RPMI7951 (cell line): ENCODE measurements around the gene LRRC32. TPM values are rescaled to one million over a fixed set of nuclear protein-coding genes. Genes with fewer than 3 reads are reported as not detected.
"Not testable (repeated sequence)": the region's sequence is repeated elsewhere in the genome, so short reads cannot be mapped to it uniquely, and the experiment has no call there.

Source experiments
- DNase-seq: peaks from one replicate; pipeline ENCODE4 v3.0.0-alpha.2; 2012; ENCODE audit warnings: low read depth
- total RNA-seq: library from RNA; depleted of rRNA; stranded (reverse); fragments of >200 nt; shearing (Covaris generic); gene quantifications from 2 replicates; pipeline ENCODE4 v1.2.3, GENCODE V29; 2014

The LRRC32 gene
- total RNA-seq, 1 experiment from 2014 or later, result 13.6 TPM

DNA sequence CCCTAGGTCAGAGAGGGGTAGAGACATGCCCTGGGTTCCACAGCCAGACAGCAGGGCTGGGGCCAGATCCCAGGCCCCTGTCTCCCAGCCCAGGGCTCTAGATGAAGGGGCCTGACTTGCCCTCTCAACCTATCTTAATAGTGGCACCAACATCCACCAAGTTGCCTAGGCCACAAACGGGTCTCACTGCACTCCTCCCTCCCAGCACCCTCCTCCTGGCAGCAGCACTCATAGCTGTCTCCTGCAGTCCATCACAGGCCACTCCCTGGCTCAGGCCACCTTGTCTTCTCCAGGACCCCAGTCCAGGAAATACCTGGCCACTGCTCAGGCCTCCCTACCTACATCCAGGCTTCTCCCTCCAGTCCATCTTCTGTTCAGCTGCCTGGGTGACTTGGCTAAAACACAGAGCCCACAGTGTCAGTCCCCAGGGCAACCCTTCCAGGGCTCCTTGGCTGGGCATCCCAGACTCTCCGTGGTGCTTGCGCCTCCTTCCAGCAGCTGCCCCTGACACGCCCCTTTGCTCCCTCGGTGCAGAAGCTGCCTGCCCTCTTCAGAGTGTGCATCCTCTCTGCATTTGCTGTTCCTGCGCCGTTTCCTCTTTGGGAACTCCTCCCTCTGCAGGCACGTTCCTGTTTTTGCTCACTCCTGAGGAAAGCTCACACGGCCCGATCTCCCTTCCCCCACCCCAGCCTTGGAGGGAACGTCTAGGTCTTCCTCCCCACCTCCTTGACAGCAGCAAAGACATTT is 40.5 kb downstream of the LRRC32 start:
- DNase-seq, result peak; percentile 46

DNA sequence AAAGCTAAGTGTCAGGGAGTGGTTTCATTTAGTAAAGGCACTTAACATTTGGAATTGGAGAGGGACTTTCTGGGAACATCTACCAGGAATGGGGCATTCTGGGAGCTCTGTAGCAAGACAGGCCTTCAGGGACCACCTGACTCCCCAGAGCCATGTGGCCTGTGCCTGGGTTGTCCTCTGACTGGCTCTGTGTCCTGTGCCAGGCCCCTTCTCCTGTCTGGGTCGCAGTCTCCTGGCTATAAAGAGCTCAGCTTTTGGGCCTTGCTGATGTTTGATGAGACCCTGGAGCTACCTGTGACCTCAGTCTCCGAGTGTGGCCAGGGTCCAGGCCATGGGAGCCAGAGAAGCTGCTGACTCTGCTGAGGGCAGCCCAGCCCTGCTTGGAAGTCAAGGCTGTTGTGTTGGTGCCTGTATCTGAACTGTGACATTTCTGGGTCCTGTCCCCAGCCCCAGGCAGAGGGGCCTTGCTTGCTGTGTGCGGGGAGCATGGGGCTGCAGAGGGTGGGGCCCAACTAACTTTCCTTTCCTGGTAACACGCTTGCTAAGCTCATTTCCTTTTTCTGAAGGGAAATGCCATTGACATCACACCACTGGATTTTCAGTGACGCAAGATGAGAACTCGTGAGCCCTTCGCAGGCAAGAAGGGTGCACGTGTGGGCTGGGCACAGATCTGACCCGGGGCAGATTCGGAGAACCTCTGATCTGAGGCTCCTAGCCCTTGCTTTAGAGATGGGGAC is 41.3 kb downstream of the LRRC32 start:
- no peak for DNase-seq

DNA sequence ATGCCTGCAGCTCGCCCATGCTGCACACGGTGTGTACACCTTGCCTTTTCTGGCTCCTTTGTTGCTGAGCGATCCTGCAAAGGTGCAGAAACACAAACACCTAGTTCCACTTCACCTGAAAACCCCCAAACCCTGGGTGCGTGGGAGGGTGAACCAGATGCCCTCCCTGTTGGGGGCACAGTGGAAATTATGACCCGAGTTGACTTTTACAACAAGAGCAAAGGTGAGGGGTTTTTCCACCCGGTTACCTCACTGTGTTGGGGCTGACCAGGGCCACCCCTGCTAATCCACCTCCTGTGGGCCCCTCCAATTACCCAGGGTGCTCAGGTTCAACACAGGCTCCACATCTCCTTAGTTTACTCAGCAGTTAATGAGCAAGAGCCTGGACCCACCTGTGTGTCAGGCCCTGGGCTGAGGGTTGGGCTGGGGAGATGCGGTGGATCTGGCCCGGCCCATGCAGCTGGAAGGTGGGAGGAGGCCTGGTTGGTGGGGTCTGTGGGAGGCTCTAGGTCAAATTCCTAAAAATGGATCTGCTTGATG is 42.1 kb downstream of the LRRC32 start:
- no peak for DNase-seq

DNA sequence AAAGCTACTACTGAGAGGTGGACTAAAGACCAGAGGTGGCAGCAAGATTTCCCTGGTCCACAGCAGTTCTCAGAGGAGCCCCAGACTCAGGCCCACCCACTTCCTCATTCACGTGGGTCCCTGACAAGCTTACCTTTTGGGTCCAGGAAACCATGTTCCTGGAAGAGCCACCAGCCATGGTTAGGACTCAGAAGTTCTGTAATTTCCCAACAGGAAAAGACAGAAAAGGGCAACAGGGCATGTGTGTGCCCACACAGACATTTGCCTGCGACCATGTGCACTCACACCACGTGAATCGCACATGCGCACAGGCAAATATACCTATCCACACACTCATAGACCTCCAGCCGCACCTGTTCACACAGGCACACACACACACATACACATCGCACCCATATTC is 42.9 kb downstream of the LRRC32 start:
- DNase-seq, result no peak

DNA sequence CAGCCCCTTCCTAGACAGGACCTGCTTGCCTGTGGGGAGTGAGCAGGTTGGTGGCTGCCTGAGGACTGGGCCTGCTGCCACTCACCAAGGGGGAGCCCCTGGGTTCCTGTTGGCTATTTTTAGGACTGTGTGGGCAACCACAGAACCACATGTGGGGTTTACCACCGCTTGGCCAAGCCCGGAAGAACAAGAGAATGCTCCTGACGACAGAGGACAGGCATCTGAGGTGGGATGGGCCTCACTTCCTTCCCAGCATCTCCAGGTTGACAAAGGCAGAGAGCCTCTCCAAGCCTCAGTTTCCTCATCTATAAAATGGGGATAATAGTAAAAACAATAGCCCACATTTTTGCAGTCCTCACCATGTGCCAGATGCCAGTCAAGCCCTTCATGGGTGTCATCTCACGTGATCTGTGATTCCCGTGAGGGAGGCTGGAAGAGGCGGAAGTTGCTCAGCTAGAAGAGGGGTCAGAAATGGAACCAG is 43.6 kb downstream of the LRRC32 start:
- peak; percentile 96 for DNase-seq

DNA sequence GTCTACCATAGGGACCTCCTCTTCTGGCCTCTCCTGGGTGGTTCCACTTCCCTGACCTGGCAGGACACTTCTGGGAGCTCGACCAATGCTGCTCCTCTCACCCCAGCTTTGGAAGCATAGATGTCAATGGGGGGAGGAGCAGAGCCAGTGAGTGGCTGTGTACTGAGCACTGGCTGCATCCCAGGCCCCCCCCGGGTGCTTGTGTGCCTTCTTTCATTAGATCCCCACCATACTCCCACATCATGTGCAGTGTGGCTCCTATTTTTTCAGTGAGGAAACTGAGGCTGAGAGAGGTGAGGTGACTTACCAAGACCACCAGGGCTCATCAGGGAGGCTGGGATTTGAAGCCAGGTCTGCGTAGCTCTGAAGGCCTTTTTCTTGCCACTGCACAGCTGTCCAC is 44.3 kb downstream of the LRRC32 start:
- DNase-seq, result no peak

DNA sequence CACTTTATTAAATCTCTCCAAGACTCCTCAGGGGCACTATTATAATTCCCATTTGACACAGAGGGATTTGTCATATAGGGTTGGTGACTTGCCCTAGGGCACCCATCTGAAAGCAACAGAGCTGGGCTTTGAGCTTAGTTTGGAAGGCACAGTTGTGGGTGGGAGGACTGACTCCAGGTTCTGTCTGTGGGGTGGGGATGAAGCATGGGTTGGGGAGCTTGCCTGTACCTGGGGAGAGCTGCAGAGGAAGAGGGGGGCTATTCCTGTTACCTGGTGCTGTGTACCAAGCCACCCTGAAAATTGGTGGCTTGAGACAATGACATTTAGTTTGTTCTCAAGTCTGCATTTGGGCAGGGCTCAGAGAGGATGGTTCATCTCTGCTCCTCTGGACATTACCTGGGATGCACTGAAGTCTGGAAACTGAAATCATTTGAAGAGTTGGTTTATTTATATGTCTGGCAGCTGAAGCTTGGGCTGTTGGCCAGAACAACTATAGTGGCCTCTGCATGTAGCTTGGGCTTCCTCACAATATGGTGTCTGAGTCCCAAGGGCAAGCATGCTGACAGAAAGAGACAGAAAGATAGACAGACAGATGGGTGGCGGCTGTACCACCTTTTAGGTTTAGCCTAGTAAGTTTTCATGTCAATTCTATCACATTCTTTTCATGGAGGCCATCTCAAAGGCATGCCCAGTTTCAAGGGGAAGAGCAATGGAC is 44.9 kb downstream of the LRRC32 start:
- DNase-seq, result no peak

DNA sequence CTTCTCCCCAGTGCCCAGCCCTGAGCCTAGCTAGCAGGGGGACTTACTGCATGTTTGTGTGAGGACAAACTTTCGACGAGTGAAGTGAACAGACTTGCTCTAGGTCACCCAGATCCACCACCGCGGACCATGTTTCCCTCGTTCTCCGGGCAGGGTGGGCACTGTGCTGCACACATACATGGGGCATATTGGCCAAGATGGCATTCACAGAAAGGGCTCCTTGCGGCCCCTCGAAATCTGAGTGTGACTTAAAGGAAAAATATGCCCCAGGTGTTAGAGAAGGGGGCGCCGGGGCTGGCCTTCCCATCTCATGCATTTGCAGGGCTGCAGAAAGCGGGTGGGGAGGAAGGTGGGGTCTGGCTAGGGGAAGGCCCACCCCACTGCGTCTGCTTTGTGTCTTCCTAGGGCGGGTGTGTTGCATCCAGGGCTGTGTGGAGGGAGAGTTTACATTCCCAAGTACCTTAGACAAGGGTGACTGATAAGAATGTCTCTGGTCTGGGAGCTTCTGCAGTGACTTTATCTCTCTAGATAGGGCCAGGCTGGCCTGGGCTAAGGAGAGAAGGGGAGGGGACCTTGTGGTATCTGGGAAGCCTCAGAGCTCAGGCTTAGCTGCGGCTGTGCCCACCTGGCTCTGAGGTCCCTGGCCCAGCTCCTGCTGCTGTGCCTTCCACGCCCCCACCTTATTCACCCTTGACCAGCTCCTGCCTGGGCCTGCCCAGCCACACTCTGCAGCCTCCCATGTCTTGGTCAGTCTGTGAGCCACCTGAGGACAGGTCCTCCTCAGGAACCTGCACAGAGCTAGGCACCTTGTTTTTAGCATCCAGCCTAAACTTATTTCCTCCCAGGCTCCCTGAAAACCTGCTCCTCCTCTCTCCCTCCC is 45.8 kb downstream of the LRRC32 start:
- no peak for DNase-seq

DNA sequence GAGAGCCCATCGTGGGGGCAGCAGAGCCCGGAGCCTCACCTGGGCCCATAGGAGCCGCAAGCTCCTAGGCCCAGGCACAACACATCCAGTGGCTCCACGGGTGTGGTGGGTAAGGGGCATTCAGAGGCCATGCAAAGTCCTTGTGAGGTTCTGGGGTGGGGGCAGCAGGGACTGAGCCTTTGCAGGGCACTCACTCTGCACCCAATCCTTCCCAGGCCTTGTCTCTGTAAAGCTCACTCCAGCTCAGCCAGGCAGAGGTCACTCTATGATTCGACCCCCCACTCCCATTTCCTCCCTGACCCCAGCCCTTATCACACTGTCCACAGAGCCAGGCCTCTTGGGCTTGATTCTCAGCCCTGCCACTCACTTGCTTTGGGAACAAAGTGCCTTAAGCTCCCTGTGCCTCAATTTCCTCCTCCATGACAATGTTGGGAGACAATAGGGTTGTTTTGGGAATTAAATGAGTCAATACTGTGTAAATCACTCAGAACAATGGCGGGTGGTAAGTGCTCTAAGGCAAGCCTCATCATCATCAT is 46.6 kb downstream of the LRRC32 start:
- no peak for DNase-seq

DNA sequence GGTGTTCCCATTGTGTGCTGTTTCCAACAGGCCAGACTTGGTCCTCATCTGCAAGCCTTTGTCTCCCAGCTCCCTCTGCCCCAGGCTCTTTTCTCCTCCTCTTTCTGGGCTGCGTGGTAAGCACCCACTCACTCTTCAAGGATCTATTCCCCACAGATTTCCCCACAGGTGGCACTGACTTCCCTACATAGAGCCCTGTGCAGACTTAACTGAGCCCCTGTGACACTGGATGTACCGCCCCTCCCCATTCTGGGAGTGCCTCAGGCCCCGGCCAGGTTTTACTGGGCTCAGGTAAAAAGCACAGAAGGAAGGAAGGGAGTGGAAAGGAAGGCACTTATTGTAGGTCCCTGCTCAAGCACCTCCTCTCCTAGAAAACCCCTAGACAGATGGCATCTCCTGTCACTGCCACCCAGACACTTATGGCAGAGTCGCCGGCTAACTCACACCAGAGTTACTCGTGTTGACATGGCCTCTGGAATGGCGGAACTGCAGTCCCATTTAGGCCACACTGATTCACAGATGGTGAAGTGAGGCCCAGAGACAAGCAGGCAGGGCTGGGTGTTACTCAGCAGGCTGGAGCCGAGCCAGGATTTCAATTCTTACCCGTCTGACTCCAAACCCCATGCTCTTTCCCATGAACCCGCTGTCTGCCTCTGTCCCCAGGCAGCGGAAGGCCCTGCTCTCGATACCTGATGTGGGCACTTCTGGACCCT is 47.2 kb downstream of the LRRC32 start:
- peak; percentile 89 for DNase-seq

DNA sequence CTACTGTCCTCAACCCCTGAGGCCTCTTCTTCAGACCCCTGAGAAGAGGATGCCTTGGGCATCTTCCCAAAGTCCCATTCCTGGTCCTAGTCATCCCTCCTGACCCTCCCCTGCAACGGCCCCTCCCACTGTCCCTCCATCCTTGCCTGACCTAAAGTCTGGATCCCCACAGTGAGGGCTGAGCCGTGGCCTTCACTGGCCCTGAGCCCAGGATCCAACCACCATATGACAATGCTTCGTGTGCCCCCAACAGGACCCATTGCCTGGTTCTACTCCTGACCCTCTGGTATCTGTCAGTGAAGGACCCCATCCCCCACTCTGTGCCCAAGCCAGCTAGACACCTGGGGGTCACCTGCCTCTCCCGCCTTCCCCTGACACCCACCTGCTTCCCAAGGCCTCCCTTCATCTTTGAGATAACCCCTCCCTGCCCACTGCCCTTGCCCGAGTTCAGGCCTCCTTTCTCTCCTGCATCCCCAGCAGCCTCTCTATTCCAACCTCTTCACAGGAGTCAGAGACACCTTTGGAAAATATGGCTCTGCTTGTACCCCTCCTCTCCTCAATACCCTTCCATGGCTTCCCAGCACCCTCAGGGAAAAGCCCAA is 48.0 kb downstream of the LRRC32 start:
- DNase-seq, result no peak

DNA sequence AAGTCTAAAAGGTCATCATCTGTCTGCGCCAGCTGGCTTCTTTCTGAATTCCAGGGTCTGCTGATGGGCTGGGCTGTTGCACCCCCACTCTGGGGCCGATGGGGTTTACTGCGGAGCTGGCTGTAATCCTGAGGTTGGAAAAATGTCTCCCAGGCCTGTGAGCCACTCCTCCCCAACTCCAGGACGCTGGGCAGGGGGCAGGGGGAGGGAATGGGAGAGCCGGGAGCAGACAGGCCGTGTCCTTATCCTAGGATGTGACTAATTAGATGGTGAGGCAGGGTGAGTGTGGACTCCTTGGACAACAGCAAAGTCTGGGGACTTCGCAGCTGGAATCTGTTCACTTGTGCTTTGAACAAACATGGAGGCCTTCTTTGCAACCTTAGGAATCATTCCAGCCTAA is 48.7 kb downstream of the LRRC32 start:
- peak; percentile 75 for DNase-seq

DNA sequence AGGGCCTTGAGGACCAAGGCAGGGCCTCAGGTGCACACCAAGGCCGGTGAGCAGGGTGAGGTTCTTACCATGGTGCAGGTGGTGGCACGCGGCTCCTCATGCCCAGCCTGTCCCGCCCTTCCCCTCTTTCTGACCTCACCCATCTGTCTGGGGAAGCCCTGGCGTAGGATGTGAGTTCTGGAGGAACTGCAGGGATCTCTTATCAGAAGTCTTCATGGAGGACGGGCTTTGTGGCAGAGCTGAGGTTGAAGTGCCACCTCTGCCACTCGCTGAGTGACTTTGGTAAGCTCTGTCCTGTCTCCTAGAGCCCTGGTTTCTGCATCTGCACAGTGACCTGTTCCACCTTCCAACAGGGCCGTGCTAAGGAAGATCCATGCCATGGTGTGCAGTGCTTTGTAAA is 49.1 kb downstream of the LRRC32 start:
- no peak for DNase-seq

DNA sequence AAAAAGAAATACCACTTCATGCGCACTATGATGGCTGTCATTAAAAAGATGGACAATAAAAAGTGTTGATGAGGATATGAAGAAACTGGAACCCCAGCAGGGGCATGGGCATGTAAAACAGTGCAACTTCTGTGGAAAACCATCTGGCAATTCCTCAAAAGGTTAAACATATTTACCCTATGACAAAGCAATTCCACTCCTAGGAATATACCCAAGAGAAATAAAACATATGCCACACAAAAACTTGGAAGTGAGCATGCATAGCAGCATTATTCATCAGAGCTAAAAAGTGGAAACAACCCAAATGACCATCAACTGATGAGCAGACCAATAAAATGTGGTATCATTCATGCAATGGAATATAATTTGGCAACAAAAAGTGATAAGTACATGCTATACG is 50.1 kb downstream of the LRRC32 start:
- DNase-seq, result peak; percentile 90

DNA sequence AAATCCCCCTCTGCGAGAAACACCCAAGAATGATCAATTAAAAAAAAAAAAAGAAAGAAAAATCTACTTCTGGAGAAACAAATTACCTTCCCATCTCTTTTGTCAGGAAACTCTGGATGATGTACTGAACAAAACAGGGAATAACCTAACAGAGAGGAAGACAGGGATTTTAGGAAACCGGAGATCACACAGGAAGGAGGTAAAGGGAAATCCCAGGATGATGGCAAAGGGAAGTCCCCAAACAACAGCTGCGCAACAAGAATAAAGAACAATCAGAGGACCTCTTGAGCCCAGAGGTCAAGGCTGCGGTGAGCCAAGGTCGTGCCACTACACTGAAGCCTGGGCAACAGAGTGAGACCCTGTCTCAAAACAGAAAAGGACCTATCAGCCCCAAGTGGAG is 50.7 kb downstream of the LRRC32 start:
- DNase-seq, result not testable (repeated sequence)

DNA sequence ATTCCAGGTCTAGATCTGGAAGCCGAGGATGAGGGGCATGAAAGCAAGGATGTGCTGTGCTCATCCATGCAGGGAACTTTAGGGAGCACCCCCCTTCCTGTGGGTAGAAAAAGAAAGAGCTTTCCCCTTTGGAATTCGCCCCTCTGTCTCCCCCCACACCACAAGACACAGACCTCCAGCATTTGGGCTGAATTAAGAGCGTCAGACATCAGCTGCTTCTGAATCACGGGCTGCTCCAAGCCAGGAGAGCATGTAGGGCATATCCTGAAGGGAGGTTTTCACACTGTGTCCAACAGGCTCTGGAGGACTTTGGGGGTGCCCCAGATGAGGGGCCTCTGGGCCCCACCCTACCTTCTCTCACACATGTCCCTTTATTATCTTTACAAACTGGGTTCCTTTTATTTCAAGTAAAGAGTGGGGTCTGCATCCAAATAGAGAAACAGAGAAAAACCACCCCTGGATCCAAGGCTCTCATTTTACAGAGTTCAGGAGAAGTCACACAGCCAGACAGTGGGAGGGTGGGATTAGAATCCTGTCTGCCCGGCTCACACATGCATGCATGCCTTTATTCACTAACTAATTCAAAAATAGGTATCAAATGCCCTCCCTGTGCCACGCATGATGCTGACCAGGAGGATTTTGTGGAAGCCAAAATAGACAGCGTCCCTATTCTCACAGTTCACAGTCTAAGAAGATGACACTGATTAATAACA is 52.8 kb downstream of the LRRC32 start:
- DNase-seq, result peak; percentile 50

DNA sequence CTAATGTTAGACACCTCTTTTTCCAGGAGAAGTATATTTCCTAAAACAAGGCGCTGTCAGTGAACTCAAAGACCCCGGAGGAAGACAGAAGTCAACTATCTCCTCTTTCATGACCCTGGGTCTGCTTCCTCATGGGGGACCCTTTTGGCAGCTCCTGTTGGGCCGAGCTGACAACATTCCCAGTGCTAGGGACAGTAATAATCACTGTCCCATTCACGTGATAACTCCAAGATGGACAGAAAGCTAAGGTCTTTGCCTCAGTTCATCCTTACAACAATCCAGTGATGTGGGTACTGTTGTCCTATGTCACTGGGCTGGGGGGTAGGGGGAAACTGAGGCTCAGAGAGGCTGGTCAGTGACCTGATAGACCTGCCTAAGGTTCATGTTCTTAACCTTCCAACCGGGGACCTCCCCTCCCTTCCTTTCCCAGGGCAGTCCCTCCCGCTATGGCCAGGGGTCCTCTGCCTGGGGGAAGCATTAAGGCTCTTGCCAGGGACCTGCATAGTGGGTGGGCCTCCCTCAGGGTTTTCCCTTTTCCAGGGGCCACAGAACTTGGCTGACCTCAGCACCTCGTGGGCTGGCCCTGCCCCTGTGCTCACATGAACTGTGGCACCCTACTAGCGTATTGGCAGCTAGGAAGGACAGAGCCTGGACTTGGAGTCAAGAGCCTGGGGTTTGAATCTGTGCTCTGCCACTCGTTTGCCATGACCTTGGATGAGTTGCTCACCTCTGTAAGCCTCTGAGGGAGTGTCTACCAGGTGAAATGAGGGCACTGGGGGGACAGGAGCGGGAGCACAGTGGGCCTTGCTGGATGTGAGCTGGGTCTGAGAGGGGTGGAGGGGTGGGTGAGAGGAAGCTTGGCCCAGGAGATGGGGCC is 53.6 kb downstream of the LRRC32 start:
- DNase-seq, result no peak

DNA sequence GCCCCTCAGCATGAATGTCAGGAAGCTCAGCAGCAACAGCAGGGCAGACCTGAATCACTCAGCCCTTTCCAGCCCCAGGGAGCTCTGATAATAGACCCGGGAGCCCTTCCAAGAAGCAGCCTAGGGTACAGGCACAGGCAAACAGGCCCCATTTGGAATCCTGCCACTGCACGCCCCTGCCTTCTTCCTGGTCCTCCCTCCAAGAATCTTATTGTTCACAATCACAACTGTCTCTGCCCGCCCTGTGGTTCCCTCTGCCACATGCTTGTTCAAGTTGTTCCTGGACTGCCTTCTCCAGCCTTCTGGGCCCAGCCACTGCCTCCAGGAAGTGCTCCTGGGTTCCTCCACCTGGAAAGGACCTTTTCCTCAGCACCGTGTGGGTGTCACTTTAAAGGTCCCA is 54.6 kb downstream of the LRRC32 start:
- DNase-seq, result peak; percentile 93
